ENCODE measurements around the gene RINL.
A peak's percentile ranks its signal among the peaks of the same experiment; 100 is the strongest.

Gene RINL

GRCh38 chr19:38877781-38878574 is at the start of gene RINL:
Gene RINL, minus strand, starts transcription at chr19:38878275. Its CDS starts 1,533 bp downstream, at chr19:38876742.
- DNase-seq (ENCODE audit: low read depth in 2 of 2) = peak; percentile 53 to 56

- no peak for DNase-seq (ENCODE audit: low read depth in 2 of 2)
These were observed 46.3 kb upstream of the RINL start for GRCh38 chr19:38924388-38924787.

- no peak for DNase-seq (ENCODE audit: low read depth in 2 of 2)
These were observed 44.4 kb upstream of the RINL start for GRCh38 chr19:38922482-38922881.

GRCh38 chr19:38921420-38922274 is 43.6 kb upstream of the RINL start:
- DNase-seq (ENCODE audit: low read depth in 2 of 2) = no peak

GRCh38 chr19:38920602-38921419 is 42.7 kb upstream of the RINL start:
- no peak for DNase-seq (ENCODE audit: low read depth in 2 of 2)

GRCh38 chr19:38919837-38920601 is 41.9 kb upstream of the RINL start:
- DNase-seq (ENCODE audit: low read depth in 2 of 2) = no peak

- no peak for DNase-seq (ENCODE audit: low read depth in 2 of 2)
These were observed 40.5 kb upstream of the RINL start for GRCh38 chr19:38918526-38918925.

GRCh38 chr19:38917921-38918491 is 39.9 kb upstream of the RINL start:
- DNase-seq (ENCODE audit: low read depth in 2 of 2) = no peak

GRCh38 chr19:38917516-38917915 is 39.4 kb upstream of the RINL start:
- no peak for DNase-seq (ENCODE audit: low read depth in 2 of 2)

GRCh38 chr19:38915329-38916321 is 37.5 kb upstream of the RINL start:
- no peak for DNase-seq (ENCODE audit: low read depth in 2 of 2)

GRCh38 chr19:38913958-38914357 is 35.9 kb upstream of the RINL start:
- DNase-seq (ENCODE audit: low read depth in 2 of 2) = no peak

- DNase-seq (ENCODE audit: low read depth in 2 of 2) = no peak
These were observed 34.8 kb upstream of the RINL start for GRCh38 chr19:38912600-38913514.

- DNase-seq (ENCODE audit: low read depth in 2 of 2) = no peak
These were observed 33.4 kb upstream of the RINL start for GRCh38 chr19:38911388-38912001.

- no peak for DNase-seq (ENCODE audit: low read depth in 2 of 2)
These were observed 32.4 kb upstream of the RINL start for GRCh38 chr19:38910488-38910887.

GRCh38 chr19:38908911-38909310 is 30.8 kb upstream of the RINL start:
- DNase-seq (ENCODE audit: low read depth in 2 of 2) = no peak

GRCh38 chr19:38907670-38908069 is 29.6 kb upstream of the RINL start:
- no peak for DNase-seq (ENCODE audit: low read depth in 2 of 2)

GRCh38 chr19:38907227-38907626 is 29.2 kb upstream of the RINL start:
- no peak for DNase-seq (ENCODE audit: low read depth in 2 of 2)

GRCh38 chr19:38905620-38906019 is 27.5 kb upstream of the RINL start:
- DNase-seq (ENCODE audit: low read depth in 2 of 2) = no peak

All from stimulated activated CD8-positive, alpha-beta memory T cell treated with anti-CD3 and anti-CD28 coated beads, Interleukin-15, amount 100 ng/mL, for 48 hours (primary cell).